Measurements from ENCODE around the gene MGAT4A. TPM values are rescaled to one million over a fixed set of nuclear protein-coding genes. Genes with fewer than 3 reads are reported as not detected.
A peak's percentile ranks its signal among the peaks of the same experiment; 100 is the strongest.

MGAT4A gene
- total RNA-seq, 4 donors from 2014 or later: 52.8 to 243 (median 175) TPM

- TF ChIP-seq, protein P1, sequence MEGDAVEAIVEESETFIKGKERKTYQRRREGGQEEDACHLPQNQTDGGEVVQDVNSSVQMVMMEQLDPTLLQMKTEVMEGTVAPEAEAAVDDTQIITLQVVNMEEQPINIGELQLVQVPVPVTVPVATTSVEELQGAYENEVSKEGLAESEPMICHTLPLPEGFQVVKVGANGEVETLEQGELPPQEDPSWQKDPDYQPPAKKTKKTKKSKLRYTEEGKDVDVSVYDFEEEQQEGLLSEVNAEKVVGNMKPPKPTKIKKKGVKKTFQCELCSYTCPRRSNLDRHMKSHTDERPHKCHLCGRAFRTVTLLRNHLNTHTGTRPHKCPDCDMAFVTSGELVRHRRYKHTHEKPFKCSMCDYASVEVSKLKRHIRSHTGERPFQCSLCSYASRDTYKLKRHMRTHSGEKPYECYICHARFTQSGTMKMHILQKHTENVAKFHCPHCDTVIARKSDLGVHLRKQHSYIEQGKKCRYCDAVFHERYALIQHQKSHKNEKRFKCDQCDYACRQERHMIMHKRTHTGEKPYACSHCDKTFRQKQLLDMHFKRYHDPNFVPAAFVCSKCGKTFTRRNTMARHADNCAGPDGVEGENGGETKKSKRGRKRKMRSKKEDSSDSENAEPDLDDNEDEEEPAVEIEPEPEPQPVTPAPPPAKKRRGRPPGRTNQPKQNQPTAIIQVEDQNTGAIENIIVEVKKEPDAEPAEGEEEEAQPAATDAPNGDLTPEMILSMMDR (IDR thresholded peaks at IDR 0.05): no peak
- no peak for TF ChIP-seq POLR2A (IDR thresholded peaks at IDR 0.05)
- H3K4me3 ChIP-seq: no peak overlapping the region
- no peaks in the 10 kb centered on the region for H3K27me3 ChIP-seq
- peak in 1 of 3 donors; percentile 35 for DNase-seq
- H3K27ac ChIP-seq: no peak overlapping the region
- H3K36me3 ChIP-seq: peaks cover 0 to 88% (median 0%) of the 10 kb centered on the region in 3 donors
- H3K4me1 ChIP-seq: no peaks in the 10 kb centered on the region
- no peaks in the 10 kb centered on the region for H3K9me3 ChIP-seq
These were observed 161.0 kb downstream of the MGAT4A start for GRCh38 chr2:98569915-98570314.

GRCh38 chr2:98569197-98569793, 161.6 kb downstream of the MGAT4A start:
- Histone ChIP-seq H3K27ac (no peak overlapping the region), H3K27me3 (no peaks in the 10 kb centered on the region), H3K4me3 (no peak overlapping the region), H3K36me3 (peaks cover 0 to 89% (median 0%) of the 10 kb centered on the region in 3 donors), H3K4me1 (no peaks in the 10 kb centered on the region), H3K9me3 (no peaks in the 10 kb centered on the region)
- TF ChIP-seq POLR2A (IDR thresholded peaks at IDR 0.05): no peak
- TF ChIP-seq, protein P1 (IDR thresholded peaks at IDR 0.05): peak; percentile 60 to 86 (median 71)
- DNase-seq: peak; percentile 58 to 76 (median 70)

Other genes starting within 250 kb of the MGAT4A start
- 10 to 100 TPM; 18.4 to 32.7 (median 27.2) TPM for gene COA5, start 122.6 kb downstream of the MGAT4A start, total RNA-seq
- gene UNC50, start 122.5 kb downstream of the MGAT4A start, total RNA-seq: 10 to 100 TPM; 31.1 to 51.7 (median 35.0) TPM
- 10 to 100 TPM in 2 of 4 donors, 1 to 10 TPM in 2; 3.3 to 36.5 (median 10.2) TPM for gene CRACDL, start 205.1 kb upstream of the MGAT4A start, total RNA-seq